ENCODE measurements around the gene SETBP1.

Gene SETBP1

DNA sequence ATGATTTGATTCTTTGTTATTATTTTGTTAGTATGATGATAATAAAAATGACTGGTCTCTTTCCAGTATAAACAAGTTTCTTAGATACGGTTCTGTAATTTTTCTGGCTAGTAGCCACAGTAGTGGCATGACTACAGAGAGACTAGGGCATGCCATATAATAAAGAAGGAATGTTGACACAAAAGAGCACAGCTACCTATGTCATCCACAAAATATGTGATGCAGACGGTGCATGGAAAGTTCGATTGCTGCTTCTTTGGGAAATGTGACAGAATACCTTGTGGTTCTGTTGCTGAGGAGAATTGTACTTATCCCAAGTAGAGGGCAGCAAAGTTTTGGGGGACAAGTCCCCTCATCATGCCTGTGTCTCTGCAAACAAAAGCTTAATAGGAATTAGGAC is 26.1 kb upstream of the SETBP1 start:
- Histone ChIP-seq H3K36me3 (ENCODE audit: insufficient read depth, low read length) (no peaks in the 10 kb centered on the region), H3K27me3 (ENCODE audit: control insufficient read depth, insufficient read depth, low read length) (no peaks in the 10 kb centered on the region), H3K4me1 (ENCODE audit: control insufficient read depth, insufficient read depth, low read length) (peaks cover 25% of the 10 kb centered on the region), H3K9ac (ENCODE audit: low read depth, low read length) (no peak overlapping the region), H3K4me3 (ENCODE audit: low read length) (no peak overlapping the region), H3K9me3 (replicated peaks; ENCODE audit: low read length) (no peaks in the 10 kb centered on the region), H3K4me2 (ENCODE audit: low read length) (peak overlapping the region; percentile 58)

DNA sequence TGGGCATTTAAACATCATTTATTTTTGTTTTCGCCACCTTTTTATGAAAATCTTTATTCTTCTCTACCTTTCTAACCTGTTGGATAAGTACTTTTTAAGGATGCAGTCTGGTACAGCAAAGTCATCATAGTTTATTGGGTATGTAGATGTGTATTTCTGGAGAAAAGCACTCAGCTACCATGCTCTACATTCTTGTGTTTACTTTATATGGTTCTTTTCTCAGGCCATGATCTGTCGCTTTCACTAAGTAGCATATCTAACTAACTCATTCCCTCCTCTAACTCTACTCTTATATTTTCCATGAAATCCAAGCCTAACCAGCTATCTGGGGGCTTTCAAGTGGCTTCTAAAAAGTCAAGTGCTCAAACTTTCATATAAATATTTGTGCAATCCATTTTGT is 25.3 kb upstream of the SETBP1 start:
- no peak overlapping the region for H3K4me3 ChIP-seq (ENCODE audit: low read length)

DNA sequence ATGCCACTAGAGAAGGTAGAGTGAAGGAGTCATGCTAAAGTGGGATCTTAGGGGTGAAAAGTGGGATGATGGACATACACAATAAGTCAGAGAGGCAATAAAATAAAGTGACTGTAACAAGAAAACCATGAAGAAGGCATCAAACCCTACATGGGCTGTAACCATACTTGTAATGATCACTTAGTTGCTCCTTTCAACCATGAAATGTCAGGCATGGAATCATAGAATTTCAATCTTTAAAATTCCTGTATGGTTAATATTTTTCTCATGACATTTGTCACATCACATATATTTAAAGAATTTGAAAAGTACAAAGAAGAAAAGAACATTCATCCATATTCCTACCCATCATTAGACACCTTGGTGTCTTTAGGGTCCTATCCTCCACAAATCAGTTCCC is 20.9 kb upstream of the SETBP1 start:
- H3K9me3 ChIP-seq (replicated peaks; ENCODE audit: low read length): no peaks in the 10 kb centered on the region
- H3K4me1 ChIP-seq (ENCODE audit: control insufficient read depth, insufficient read depth, low read length): peaks cover 5% of the 10 kb centered on the region
- no peaks in the 10 kb centered on the region for H3K36me3 ChIP-seq (ENCODE audit: insufficient read depth, low read length)
- no peak overlapping the region for H3K4me3 ChIP-seq (ENCODE audit: low read length)
- no peak overlapping the region for H3K4me2 ChIP-seq (ENCODE audit: low read length)
- no peak overlapping the region for H3K9ac ChIP-seq (ENCODE audit: low read depth, low read length)
- H3K27me3 ChIP-seq (ENCODE audit: control insufficient read depth, insufficient read depth, low read length): no peaks in the 10 kb centered on the region

More for the DNA sequence above, 25.3 kb upstream of the SETBP1 start:
- Histone ChIP-seq H3K4me1 (ENCODE audit: control insufficient read depth, insufficient read depth, low read length) (peaks cover 25% of the 10 kb centered on the region), H3K4me2 (ENCODE audit: low read length) (no peak overlapping the region), H3K9me3 (replicated peaks; ENCODE audit: low read length) (no peaks in the 10 kb centered on the region), H3K27me3 (ENCODE audit: control insufficient read depth, insufficient read depth, low read length) (no peaks in the 10 kb centered on the region), H3K9ac (ENCODE audit: low read depth, low read length) (no peak overlapping the region), H3K36me3 (ENCODE audit: insufficient read depth, low read length) (no peaks in the 10 kb centered on the region)

DNA sequence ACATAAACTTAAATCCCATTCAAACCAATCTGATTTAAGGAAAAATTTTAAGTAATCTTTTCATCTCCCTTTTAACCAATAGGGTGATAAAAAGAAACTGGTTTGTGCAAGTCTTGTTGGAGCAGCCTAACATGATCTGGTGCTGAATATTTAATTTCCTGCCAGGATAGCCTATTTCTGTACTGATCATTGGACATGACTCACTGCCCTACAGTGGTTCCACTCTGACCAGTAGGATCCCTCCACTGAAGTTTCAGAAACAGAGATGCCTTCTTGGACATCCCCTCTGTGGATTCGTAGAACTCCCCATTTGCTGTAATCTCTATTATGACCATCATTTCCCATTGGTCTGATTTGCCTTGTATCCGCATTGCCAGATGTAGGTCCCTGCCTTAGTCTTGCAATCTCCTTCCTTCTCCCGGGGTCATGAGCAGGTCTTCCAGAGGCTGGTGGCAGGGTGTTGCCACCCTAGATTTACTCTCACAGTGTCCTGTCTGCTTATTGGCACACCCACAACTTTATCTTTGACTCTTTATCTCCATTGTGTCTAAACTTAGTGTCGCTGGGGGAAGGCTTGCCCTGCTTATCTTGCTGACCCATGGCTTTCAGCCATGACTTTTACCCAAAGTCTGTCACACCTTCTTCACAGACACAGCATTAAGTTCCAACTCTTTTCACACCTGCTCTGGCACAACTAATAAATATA is 12.3 kb upstream of the SETBP1 start:
- Histone ChIP-seq H3K9ac (ENCODE audit: low read depth, low read length) (no peak overlapping the region), H3K4me1 (ENCODE audit: control insufficient read depth, insufficient read depth, low read length) (no peaks in the 10 kb centered on the region), H3K4me2 (ENCODE audit: low read length) (no peak overlapping the region), H3K27me3 (ENCODE audit: control insufficient read depth, insufficient read depth, low read length) (peaks cover 5% of the 10 kb centered on the region), H3K4me3 (ENCODE audit: low read length) (no peak overlapping the region), H3K9me3 (replicated peaks; ENCODE audit: low read length) (no peaks in the 10 kb centered on the region), H3K36me3 (ENCODE audit: insufficient read depth, low read length) (no peaks in the 10 kb centered on the region)

DNA sequence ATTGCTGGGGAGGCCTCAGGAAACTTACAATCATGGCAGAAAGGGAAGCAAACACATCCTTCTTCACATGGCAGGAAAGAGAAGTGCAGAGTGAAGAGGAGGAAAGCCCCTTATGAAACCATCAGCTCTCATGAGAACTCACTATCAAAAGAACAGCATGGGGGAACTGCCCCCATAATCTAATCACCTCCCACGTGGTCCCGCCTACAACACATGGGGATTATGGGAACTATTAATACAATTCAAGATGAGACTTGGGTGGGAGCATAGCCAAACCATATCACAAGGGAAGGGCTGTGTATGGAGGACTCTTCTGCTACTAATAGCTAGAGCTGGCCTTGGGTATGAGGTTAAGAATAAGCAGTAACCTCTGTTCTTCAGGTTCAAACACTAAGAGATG is 8.8 kb upstream of the SETBP1 start:
- no peaks in the 10 kb centered on the region for H3K36me3 ChIP-seq (ENCODE audit: insufficient read depth, low read length)
- no peak overlapping the region for H3K9ac ChIP-seq (ENCODE audit: low read depth, low read length)
- no peak overlapping the region for H3K4me2 ChIP-seq (ENCODE audit: low read length)
- H3K9me3 ChIP-seq (replicated peaks; ENCODE audit: low read length): no peaks in the 10 kb centered on the region
- H3K27me3 ChIP-seq (ENCODE audit: control insufficient read depth, insufficient read depth, low read length): peaks cover 18% of the 10 kb centered on the region
- H3K4me1 ChIP-seq (ENCODE audit: control insufficient read depth, insufficient read depth, low read length): no peaks in the 10 kb centered on the region
- H3K4me3 ChIP-seq (ENCODE audit: low read length): no peak overlapping the region

DNA sequence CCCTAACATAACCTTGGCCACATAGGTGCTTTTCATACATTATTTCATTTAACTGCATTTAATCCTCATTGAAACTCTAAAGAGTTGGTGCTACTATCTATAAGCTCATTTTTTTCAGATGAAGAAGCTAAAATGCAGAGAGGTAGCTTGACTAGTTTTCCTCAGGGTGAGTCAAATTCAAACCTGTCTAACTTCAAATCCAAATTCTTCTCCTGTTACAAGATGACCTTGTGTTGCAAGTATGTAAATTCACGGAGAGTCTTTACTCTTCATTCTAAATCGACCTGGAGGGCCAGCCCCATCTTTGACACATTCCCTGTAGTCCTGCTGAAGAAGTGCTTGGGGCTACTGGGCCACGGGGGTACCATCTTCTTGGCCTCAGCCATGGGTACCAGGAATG is 8.2 kb upstream of the SETBP1 start:
- Histone ChIP-seq H3K4me3 (ENCODE audit: low read length) (no peak overlapping the region), H3K36me3 (ENCODE audit: insufficient read depth, low read length) (no peaks in the 10 kb centered on the region), H3K9me3 (replicated peaks; ENCODE audit: low read length) (no peaks in the 10 kb centered on the region), H3K4me2 (ENCODE audit: low read length) (no peak overlapping the region), H3K4me1 (ENCODE audit: control insufficient read depth, insufficient read depth, low read length) (no peaks in the 10 kb centered on the region), H3K27me3 (ENCODE audit: control insufficient read depth, insufficient read depth, low read length) (peaks cover 19% of the 10 kb centered on the region), H3K9ac (ENCODE audit: low read depth, low read length) (no peak overlapping the region)

DNA sequence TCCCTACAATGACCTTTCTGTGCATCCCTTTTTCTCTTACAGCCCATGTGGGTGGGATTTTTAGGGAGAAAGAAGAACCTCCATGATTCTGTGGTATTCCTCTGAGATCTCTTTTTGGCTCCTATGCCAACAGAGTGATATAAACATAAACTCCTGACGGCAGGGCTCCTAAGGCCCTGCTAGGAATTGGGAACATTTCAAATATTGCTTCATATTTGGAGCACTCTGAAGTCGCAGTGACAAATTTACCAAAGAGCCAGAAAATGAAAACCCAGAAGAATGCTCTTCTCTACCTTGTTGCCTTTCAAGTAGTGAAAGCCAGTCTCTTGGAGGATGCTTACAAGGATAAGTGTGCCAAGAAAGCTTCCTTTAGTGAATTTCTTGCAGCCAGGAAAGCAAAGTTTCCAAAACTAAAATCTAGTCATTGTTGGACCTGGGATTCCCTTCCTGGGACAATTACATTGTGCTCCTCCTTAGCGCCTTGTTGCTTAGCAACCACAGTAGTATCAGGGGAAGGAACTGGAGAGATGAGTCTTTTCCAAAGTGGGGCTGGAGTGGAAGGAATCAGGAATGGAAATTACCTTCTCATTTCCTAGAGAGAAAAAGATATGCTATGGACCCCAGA is 7.3 kb upstream of the SETBP1 start:
- peaks cover 23% of the 10 kb centered on the region for H3K27me3 ChIP-seq (ENCODE audit: control insufficient read depth, insufficient read depth, low read length)
- no peaks in the 10 kb centered on the region for H3K9me3 ChIP-seq (replicated peaks; ENCODE audit: low read length)
- no peak overlapping the region for H3K4me2 ChIP-seq (ENCODE audit: low read length)

DNA sequence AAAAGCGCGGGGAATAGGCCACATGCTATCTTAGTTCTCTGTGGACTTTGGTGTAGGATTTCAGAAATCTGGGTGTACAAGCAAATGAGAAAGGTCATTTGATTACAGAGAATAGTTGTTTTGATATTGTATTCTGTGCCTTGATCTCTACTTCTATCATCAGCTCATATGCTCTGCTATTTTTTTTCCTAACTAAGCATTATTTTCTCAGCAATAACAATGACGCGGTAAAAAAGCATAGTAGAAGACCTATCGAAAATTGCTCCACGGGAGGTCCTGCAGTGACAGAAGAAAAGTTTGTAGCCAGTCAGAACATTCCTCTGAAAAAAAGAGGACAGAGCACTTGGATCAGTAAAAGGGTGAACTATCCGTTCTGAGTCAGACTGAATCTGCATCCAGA is 2.8 kb upstream of the SETBP1 start:
- H3K4me3 ChIP-seq (ENCODE audit: low read length): no peak overlapping the region
- H3K27me3 ChIP-seq (ENCODE audit: control insufficient read depth, insufficient read depth, low read length): peaks cover 41% of the 10 kb centered on the region

More for the DNA sequence above, 7.3 kb upstream of the SETBP1 start:
- Histone ChIP-seq H3K9ac (ENCODE audit: low read depth, low read length) (no peak overlapping the region), H3K4me1 (ENCODE audit: control insufficient read depth, insufficient read depth, low read length) (peaks cover 2% of the 10 kb centered on the region), H3K36me3 (ENCODE audit: insufficient read depth, low read length) (no peaks in the 10 kb centered on the region), H3K4me3 (ENCODE audit: low read length) (no peak overlapping the region)

DNA sequence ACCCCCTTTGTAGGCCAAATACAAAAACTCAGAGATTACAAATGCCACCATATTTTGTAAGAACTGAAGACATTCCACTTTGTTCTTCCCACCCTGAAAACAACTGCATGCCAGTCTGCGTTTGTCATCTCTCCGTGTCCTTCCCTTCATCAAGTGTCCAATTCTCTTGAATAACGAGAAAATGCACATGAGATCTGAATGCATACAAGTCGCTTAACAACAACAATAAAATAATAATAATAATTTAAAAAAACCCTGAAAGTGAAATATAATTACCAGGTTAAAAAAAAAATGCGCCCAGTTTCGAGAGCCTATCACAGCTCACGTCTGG is 2.0 kb upstream of the SETBP1 start:
- H3K9ac ChIP-seq (ENCODE audit: low read depth, low read length): peak overlapping the region; percentile 8
- peaks cover 43% of the 10 kb centered on the region for H3K27me3 ChIP-seq (ENCODE audit: control insufficient read depth, insufficient read depth, low read length)
- peak overlapping the region; percentile 89 for H3K4me3 ChIP-seq (ENCODE audit: low read length)
- peaks cover 10% of the 10 kb centered on the region for H3K4me1 ChIP-seq (ENCODE audit: control insufficient read depth, insufficient read depth, low read length)
- no peaks in the 10 kb centered on the region for H3K36me3 ChIP-seq (ENCODE audit: insufficient read depth, low read length)
- no peaks in the 10 kb centered on the region for H3K9me3 ChIP-seq (replicated peaks; ENCODE audit: low read length)
- H3K4me2 ChIP-seq (ENCODE audit: low read length): peak overlapping the region; percentile 97

More for the DNA sequence above, 2.8 kb upstream of the SETBP1 start:
- Histone ChIP-seq H3K9me3 (replicated peaks; ENCODE audit: low read length) (no peaks in the 10 kb centered on the region), H3K4me1 (ENCODE audit: control insufficient read depth, insufficient read depth, low read length) (peaks cover 10% of the 10 kb centered on the region), H3K36me3 (ENCODE audit: insufficient read depth, low read length) (no peaks in the 10 kb centered on the region), H3K9ac (ENCODE audit: low read depth, low read length) (no peak overlapping the region), H3K4me2 (ENCODE audit: low read length) (no peak overlapping the region)

DNA sequence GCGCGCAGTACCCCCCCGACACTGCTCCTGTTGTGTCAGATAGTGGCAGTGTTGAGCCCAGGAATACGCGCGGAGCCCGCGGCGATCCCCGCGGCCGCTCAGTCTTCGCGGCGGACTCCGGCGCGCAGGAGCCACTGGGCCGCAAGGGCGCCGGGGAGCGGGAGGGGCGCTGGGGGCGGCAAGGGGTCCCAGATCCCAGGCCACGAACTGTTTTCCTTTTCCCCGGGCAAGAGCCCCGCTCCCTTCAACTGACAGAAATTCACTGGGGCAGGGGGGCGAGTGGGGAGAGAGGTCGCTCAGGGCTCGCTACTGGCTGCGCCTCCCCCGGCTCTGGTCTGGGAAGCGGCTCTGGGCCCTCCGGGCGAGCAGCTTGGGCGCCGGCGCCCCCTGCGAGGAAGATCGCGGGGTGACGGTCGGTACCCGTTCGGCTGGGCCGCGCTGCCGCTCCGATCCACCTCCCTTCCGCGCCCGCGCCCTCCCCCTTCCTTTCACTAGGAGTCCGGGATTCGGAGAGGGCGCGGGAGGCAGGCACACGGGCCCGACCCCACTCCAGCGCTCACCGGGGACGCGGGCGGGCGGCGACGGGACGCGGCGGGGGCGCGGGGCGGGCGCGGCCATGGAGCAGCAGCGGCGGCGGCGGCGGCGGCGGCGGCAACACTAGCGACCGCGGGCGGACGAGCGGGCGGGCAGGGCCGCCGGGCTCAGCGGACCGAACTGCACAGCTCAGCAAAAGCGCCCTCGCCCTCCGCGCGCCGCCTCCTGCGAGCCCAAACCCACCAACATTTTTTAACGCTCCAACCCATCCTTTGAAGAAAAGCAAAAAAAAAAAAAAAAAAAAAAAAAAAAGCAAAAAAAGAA is 1.4 kb upstream of the SETBP1 start:
- Histone ChIP-seq H3K9me3 (replicated peaks; ENCODE audit: low read length) (no peaks in the 10 kb centered on the region), H3K9ac (ENCODE audit: low read depth, low read length) (peak overlapping the region; percentile 89), H3K4me3 (ENCODE audit: low read length) (peak overlapping the region; percentile 89), H3K4me1 (ENCODE audit: control insufficient read depth, insufficient read depth, low read length) (peaks cover 10% of the 10 kb centered on the region), H3K4me2 (ENCODE audit: low read length) (peak overlapping the region; percentile 97), H3K36me3 (ENCODE audit: insufficient read depth, low read length) (no peaks in the 10 kb centered on the region), H3K27me3 (ENCODE audit: control insufficient read depth, insufficient read depth, low read length) (peaks cover 46% of the 10 kb centered on the region)

DNA sequence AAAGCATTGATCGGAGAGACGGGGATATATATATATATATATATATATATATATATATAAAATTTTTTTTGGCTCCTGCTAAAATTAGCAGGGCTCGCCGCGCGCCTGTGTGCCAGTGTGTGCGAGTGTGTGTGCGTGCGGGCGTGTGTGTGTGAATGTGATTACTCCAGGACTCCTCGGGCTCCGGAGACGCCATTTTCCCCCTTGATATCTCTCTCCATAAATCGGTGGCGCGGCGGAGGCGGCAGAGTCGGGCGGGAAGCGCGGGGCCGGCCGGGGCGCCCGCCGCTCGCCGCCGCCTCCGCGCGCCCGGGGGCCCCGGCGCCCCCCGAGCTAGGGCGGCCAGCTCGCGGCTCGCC is 795 bp upstream of the SETBP1 start:
- H3K4me2 ChIP-seq (ENCODE audit: low read length): peak overlapping the region; percentile 97
- no peaks in the 10 kb centered on the region for H3K9me3 ChIP-seq (replicated peaks; ENCODE audit: low read length)
- H3K27me3 ChIP-seq (ENCODE audit: control insufficient read depth, insufficient read depth, low read length): peaks cover 46% of the 10 kb centered on the region
- peak overlapping the region; percentile 60 for H3K9ac ChIP-seq (ENCODE audit: low read depth, low read length)
- H3K36me3 ChIP-seq (ENCODE audit: insufficient read depth, low read length): no peaks in the 10 kb centered on the region
- H3K4me3 ChIP-seq (ENCODE audit: low read length): peak overlapping the region; percentile 89
- peaks cover 10% of the 10 kb centered on the region for H3K4me1 ChIP-seq (ENCODE audit: control insufficient read depth, insufficient read depth, low read length)

All from skeletal muscle satellite cell (primary cell).